ENCODE measurements around the gene ARMC2. TPM values are rescaled to one million over a fixed set of nuclear protein-coding genes. Genes with fewer than 3 reads are reported as not detected.
"Not testable (repeated sequence)": the region's sequence is repeated elsewhere in the genome, so short reads cannot be mapped to it uniquely, and the experiment has no call there.

Gene ARMC2
- total RNA-seq, 1 donor from 2014 or later = 9.5 TPM

- ATAC-seq (ENCODE audit: poor library complexity) (no peak), DNase-seq (no peak)
- intact Hi-C loops (cut with DNase I) = no loop called here
These were observed 4.9 kb downstream of the ARMC2 start for GRCh38 chr6:108853077-108853476.

GRCh38 chr6:108862479-108863191, 14.4 kb downstream of the ARMC2 start:
- intact Hi-C loops (cut with DNase I) = no loop called here
- peak; percentile 72 for DNase-seq
- ATAC-seq (ENCODE audit: poor library complexity) = peak; percentile 83

- ATAC-seq (ENCODE audit: poor library complexity); DNase-seq; intact Hi-C loops (cut with DNase I): not testable (repeated sequence)
These were observed 17.6 kb downstream of the ARMC2 start for GRCh38 chr6:108865751-108866286.

- DNase-seq (no peak), ATAC-seq (ENCODE audit: poor library complexity) (no peak)
- intact Hi-C loops (cut with DNase I) = no loop called here
These were observed 18.6 kb downstream of the ARMC2 start for GRCh38 chr6:108866798-108867197.

GRCh38 chr6:108868647-108869046, 20.4 kb downstream of the ARMC2 start:
- peak; percentile 67 for DNase-seq

GRCh38 chr6:108869876-108870275, 21.7 kb downstream of the ARMC2 start:
- no peak for ATAC-seq (ENCODE audit: poor library complexity)
- intact Hi-C loops (cut with DNase I) = no loop called here

More at GRCh38 chr6:108868647-108869046, 20.4 kb downstream of the ARMC2 start:
- ATAC-seq (ENCODE audit: poor library complexity) = peak; percentile 62
- intact Hi-C loops (cut with DNase I) = no loop called here

GRCh38 chr6:108870357-108870756, 22.1 kb downstream of the ARMC2 start:
- intact Hi-C loops (cut with DNase I) = no loop called here
- DNase-seq (no peak), ATAC-seq (ENCODE audit: poor library complexity) (no peak)

More at GRCh38 chr6:108869876-108870275, 21.7 kb downstream of the ARMC2 start:
- no peak for DNase-seq

- ATAC-seq (ENCODE audit: poor library complexity) (no peak), DNase-seq (no peak)
- intact Hi-C loops (cut with DNase I) = no loop called here
These were observed 23.9 kb downstream of the ARMC2 start for GRCh38 chr6:108872141-108872557.

GRCh38 chr6:108872575-108872974, 24.4 kb downstream of the ARMC2 start:
- no peak for DNase-seq
- intact Hi-C loops (cut with DNase I) = no loop called here
- no peak for ATAC-seq (ENCODE audit: poor library complexity)

- DNase-seq = no peak
- ATAC-seq (ENCODE audit: poor library complexity) = no peak
- intact Hi-C loops (cut with DNase I) = no loop called here
These were observed 25.0 kb downstream of the ARMC2 start for GRCh38 chr6:108873251-108873650.

- DNase-seq (no peak), ATAC-seq (ENCODE audit: poor library complexity) (peak; percentile 30)
- intact Hi-C loops (cut with DNase I) = no loop called here
These were observed 25.7 kb downstream of the ARMC2 start for GRCh38 chr6:108873971-108874370.

GRCh38 chr6:108874470-108875160, 26.4 kb downstream of the ARMC2 start:
- DNase-seq (no peak), ATAC-seq (ENCODE audit: poor library complexity) (no peak)
- intact Hi-C loops (cut with DNase I) = no loop called here

GRCh38 chr6:108875161-108875555, 26.9 kb downstream of the ARMC2 start:
- DNase-seq (no peak), ATAC-seq (ENCODE audit: poor library complexity) (no peak)
- intact Hi-C loops (cut with DNase I) = no loop called here

- intact Hi-C loops (cut with DNase I) = no loop called here
- peak; percentile 69 for DNase-seq
- ATAC-seq (ENCODE audit: poor library complexity) = peak; percentile 89
These were observed 29.0 kb downstream of the ARMC2 start for GRCh38 chr6:108877046-108877751.

- ATAC-seq (ENCODE audit: poor library complexity) (no peak), DNase-seq (no peak)
- intact Hi-C loops (cut with DNase I) = no loop called here
These were observed 30.7 kb downstream of the ARMC2 start for GRCh38 chr6:108878942-108879341.

- intact Hi-C loops (cut with DNase I) = no loop called here
- no peak for ATAC-seq (ENCODE audit: poor library complexity)
These were observed 35.0 kb downstream of the ARMC2 start for GRCh38 chr6:108883172-108883571.

GRCh38 chr6:108884211-108885059, 36.2 kb downstream of the ARMC2 start:
- peak; percentile 38 for ATAC-seq (ENCODE audit: poor library complexity)
- intact Hi-C loops (cut with DNase I) = loop anchor here (5.0 kb wide), 2 partner anchors 97 to 342 kb away; no protein-coding TSS in a partner anchor

More at GRCh38 chr6:108883172-108883571, 35.0 kb downstream of the ARMC2 start:
- DNase-seq = no peak

GRCh38 chr6:108888052-108888451, 39.8 kb downstream of the ARMC2 start:
- no peak for ATAC-seq (ENCODE audit: poor library complexity)
- DNase-seq = no peak

More at GRCh38 chr6:108884211-108885059, 36.2 kb downstream of the ARMC2 start:
- DNase-seq = no peak

More at GRCh38 chr6:108888052-108888451, 39.8 kb downstream of the ARMC2 start:
- intact Hi-C loops (cut with DNase I) = loop anchor here (5.0 kb wide), 2 partner anchors 101 to 346 kb away; no protein-coding TSS in a partner anchor
